GM04503 (cell line): ENCODE measurements around the gene ACTL6B.

Source experiments
- DNase-seq: peaks from one replicate; pipeline ENCODE4 v3.0.0-alpha.2; 2012; ENCODE audit warnings: low read depth

ACTL6B gene

DNA sequence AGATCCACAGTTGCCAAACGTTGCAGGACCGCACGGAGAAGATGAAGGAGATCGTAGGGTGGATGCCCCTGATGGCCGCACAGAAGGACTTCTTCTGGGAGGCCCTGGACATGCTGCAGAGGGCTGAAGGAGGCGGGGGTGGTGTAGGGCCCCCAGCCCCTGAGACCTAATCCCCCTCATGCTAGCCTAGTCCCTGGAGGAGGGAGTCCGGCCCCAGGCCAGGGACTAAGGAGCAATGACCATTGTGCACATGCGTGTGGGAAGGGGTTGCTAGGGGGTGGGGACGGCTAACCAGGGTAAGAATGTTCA is 55.6 kb downstream of the ACTL6B start:
- DNase-seq, result no peak

DNA sequence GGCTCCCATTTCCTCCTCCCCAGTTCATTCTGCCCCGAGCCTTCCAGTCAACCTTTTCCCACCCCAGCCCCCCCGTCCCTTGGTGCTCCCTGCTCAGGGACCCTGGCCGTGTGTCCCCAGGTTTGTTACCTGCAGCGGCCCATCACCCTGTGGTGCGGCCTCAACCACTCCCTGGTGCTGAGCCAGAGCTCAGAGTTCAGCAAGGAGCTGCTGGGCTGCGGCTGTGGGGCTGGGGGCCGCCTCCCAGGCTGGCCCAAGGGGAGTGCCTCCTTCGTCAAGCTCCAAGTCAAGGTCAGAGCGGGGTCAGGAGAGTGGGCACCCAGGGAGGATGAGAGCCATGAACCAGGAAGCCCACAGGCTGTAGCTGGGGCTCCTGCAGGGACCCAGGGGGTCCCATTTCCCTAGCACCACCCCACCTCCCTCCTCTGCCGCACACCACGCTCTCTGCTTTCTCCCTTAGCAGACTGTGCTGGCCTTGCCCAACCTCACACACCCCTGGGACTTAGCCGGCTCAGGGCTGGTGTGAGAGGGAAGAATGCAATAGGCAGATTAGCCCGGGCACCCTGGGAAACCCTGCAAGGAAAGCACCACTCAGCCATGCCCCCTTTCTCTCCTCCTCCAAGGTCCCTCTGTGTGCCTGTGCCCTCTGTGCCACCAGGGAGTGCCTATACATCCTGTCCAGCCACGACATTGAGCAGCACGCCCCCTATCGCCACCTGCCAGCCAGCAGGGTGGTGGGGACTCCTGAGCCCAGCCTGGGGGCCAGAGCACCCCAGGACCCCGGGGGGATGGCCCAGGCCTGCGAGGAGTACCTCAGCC is 56.1 kb downstream of the ACTL6B start:
- DNase-seq, result no peak

DNA sequence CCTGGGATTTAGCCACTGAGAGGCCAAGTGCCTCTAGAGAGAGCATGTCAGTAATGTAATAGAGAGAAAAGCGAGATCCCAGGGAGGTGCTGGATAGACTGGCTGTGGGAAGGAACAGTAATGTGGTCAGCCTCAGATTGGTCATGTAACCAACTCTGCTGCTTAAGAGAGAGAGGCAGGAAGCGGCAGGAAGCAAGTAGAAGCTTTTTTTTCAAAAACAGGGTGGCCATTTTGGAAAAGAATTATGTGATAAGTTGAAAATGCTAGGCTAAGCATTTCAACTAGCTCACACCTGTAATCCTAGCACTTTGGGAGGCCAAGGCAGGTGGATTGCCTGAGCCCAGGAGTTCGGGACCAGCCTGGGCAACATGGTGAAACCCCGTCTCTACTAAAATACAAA is 57.8 kb downstream of the ACTL6B start:
- DNase-seq, result no peak

DNA sequence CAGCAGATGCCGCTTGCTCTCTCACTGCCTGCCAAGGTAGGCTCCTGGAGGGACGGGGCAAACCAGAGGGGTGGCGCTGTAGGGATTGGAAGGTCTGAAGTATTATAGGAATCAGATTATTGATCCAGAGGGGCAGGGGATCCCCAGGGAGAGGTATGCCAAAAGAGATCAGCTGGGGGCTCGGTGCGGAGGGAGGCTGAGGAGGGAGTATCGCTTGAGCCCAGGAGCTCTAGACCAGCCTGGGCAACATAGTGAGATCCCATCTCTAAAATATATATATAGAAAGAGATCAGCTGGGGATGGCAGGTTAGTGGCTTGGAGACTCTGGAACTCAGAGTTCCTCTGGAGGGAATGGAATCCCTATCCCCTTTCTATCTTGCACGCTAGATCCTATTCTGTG is 61.1 kb downstream of the ACTL6B start:
- no peak for DNase-seq
